Activated CD8-positive, alpha-beta T cell treated with anti-CD3 and anti-CD28 coated beads for 36 hours (primary cell): ENCODE results near the gene SLC44A5. TPM values are rescaled to one million over a fixed set of nuclear protein-coding genes. Genes with fewer than 3 reads are reported as not detected.
"Not testable (repeated sequence)": the region's sequence is repeated elsewhere in the genome, so short reads cannot be mapped to it uniquely, and the experiment has no call there.

ENCODE experiments used
- ATAC-seq: fragments of 200-7000 bp; cut with Tn5 transposase; one replicate; pipeline ENCODE4 v1.10.0; 2021; ENCODE audit warnings: mild to moderate bottlenecking, moderate library complexity
- CTCF ChIA-PET: fragments of 350-600 bp; sonication (Branson Sonifier 250); formaldehyde crosslinking; loops from one replicate; lab custom pipeline; 2021; ENCODE audit warnings: antibody characterized with exemption; lab: Charles Lee
- POLR2A ChIA-PET: fragments of 350-600 bp; sonication (Branson Sonifier 250); formaldehyde crosslinking; loops from one replicate; lab custom pipeline; 2021; ENCODE audit warnings: antibody characterized with exemption; lab: Charles Lee
- DNase-seq: peaks from one replicate; pipeline ENCODE4 v3.0.0-alpha.2; 2020
- H3K27ac Mint-ChIP-seq: one replicate; pipeline ENCODE4 v1.8.0; 2021; ENCODE audit warnings: mild to moderate bottlenecking, mixed read lengths
- H3K27me3 Mint-ChIP-seq: one replicate; pipeline ENCODE4 v1.8.0; 2021; ENCODE audit warnings: mixed read lengths
- H3K36me3 Mint-ChIP-seq: one replicate; pipeline ENCODE4 v1.8.0; 2021; ENCODE audit warnings: low read depth, mixed read lengths
- H3K4me1 Mint-ChIP-seq: one replicate; pipeline ENCODE4 v1.8.0; 2021; ENCODE audit warnings: low read depth, mixed read lengths
- H3K4me3 Mint-ChIP-seq: one replicate; pipeline ENCODE4 v1.8.0; 2021; ENCODE audit warnings: mild to moderate bottlenecking, moderate library complexity, mixed read lengths
- H3K9me3 Mint-ChIP-seq: one replicate; pipeline ENCODE4 v1.8.0; 2021; ENCODE audit warnings: mixed read lengths
- intact Hi-C: fragments of 100-400 bp; cut with micrococcal nuclease; formaldehyde crosslinking; loops from one replicate; pipeline ENCODE4 v1.10.0; 2022
- total RNA-seq, 2 experiments: library from RNA; stranded (reverse); gene quantifications; one replicate each; pipeline ENCODE4 v1.2.3, GENCODE V29; 2021
- TF ChIP-seq, protein P1 (sequence below): fragments of 200-600 bp; IDR thresholded peaks from one replicate; pipeline ENCODE4 v1.8.0; 2022; ENCODE audit warnings: antibody characterized with exemption, mild to moderate bottlenecking

Gene SLC44A5
- total RNA-seq, 2 experiments from 2014 or later, result 0.11 to 0.22 TPM

DNA sequence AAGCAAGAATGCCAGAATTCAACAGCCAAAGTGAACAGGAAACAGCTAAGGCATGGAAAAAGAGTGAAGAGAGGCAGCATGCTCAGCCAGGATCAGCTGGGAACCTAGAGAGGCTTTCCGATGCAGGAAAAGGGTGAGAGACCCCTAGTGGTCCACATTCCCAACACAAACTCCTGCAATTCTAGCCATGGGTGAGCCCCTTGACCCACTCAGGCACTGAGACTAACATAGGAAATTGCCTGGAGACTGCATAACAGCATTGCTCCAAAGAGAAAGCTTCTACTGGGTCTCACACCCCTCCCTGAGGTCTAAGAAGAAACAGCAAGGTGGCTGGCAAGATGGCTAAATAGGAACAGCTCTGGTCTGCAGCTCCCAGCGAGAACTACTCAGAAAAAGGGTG is 353.5 kb downstream of the SLC44A5 start:
- Mint-ChIP-seq H3K27me3 (peaks cover 3% of the 10 kb centered on the region), H3K4me1 (no peaks in the 10 kb centered on the region), H3K27ac (no peak overlapping the region), H3K9me3 (no peaks in the 10 kb centered on the region), H3K4me3 (no peak overlapping the region), H3K36me3 (no peaks in the 10 kb centered on the region)
- TF ChIP-seq, protein P1, sequence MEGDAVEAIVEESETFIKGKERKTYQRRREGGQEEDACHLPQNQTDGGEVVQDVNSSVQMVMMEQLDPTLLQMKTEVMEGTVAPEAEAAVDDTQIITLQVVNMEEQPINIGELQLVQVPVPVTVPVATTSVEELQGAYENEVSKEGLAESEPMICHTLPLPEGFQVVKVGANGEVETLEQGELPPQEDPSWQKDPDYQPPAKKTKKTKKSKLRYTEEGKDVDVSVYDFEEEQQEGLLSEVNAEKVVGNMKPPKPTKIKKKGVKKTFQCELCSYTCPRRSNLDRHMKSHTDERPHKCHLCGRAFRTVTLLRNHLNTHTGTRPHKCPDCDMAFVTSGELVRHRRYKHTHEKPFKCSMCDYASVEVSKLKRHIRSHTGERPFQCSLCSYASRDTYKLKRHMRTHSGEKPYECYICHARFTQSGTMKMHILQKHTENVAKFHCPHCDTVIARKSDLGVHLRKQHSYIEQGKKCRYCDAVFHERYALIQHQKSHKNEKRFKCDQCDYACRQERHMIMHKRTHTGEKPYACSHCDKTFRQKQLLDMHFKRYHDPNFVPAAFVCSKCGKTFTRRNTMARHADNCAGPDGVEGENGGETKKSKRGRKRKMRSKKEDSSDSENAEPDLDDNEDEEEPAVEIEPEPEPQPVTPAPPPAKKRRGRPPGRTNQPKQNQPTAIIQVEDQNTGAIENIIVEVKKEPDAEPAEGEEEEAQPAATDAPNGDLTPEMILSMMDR, result no peak
- DNase-seq (no peak), ATAC-seq (no peak)
- intact Hi-C loops, result no loop called here
- ChIA-PET POLR2A (no interaction called here), CTCF (interaction anchor here (1.0 to 2.2 kb wide), 2 partner anchors 8 to 485 kb away, joined by 3 to 7 read pairs; no protein-coding TSS in a partner anchor)

DNA sequence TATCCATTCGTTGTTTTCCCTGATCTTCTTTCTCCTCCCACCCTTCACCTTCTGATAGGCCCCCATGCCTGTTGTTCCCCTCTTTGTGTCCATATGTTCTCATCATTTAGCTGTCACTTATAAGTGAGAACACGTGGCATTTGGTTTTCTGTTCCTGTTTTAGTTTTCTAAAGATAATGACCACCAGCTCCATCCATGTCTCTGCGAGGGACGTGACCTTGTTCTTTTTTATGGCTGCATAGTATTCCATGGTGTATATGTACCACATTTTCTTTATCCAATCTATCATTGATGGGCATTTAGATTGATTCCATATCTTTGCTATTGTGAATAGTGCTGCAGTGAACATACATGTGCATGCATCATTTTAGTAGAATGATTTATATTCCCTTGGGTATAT is 360.8 kb downstream of the SLC44A5 start:
- intact Hi-C loops, H3K4me3 Mint-ChIP-seq, DNase-seq, H3K36me3 Mint-ChIP-seq, ATAC-seq, H3K4me1 Mint-ChIP-seq, H3K9me3 Mint-ChIP-seq, H3K27ac Mint-ChIP-seq, POLR2A ChIA-PET, H3K27me3 Mint-ChIP-seq: not testable (repeated sequence)
- CTCF ChIA-PET, result interaction anchor here (1.8 kb wide), 1 partner anchor 16 kb away, joined by 4 read pairs; no protein-coding TSS in a partner anchor

DNA sequence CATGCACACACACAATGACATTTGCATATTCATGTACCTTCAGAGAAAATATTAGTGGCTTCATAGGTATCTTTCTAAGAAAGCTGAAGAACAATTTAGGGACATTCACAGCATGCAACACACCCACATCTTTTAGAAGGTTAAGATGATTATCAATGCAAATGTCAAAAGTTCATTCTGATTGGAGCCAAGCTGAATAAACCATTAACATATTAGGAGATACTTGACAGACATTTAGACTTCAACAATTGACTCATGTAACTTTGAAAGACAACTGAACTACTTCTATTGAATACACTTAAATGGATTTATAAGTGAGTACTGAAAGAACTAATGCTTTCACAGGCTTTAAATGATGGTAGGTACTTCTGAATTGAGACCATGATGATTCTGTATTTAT is 365.7 kb downstream of the SLC44A5 start:
- no peak for ATAC-seq
- Mint-ChIP-seq H3K36me3 (no peaks in the 10 kb centered on the region), H3K4me3 (no peak overlapping the region), H3K4me1 (no peaks in the 10 kb centered on the region), H3K27ac (no peak overlapping the region), H3K9me3 (no peaks in the 10 kb centered on the region), H3K27me3 (no peaks in the 10 kb centered on the region)
- POLR2A ChIA-PET, result no interaction called here
- CTCF ChIA-PET, result no interaction called here
- intact Hi-C loops, result no loop called here
- TF ChIP-seq, protein P1, result no peak
- no peak for DNase-seq

DNA sequence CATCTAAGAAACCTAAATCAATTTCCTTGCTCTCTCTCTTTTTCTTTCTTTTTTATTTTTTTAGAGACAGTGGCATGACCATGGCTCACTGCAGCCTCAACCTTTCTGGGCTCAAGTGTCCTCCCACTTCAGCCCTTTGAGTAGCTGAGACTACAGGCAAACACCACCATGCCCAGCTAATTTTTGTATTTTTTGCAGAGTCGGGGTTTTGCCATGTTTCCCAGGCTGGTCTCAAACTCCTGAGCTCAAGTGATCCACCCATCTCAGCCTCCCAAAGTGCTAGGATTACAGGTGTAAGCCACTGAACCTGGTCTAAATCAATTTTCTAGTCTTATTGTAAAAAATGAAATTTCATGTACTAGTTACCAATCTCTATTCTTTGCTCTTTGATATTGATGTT is 367.8 kb downstream of the SLC44A5 start:
- intact Hi-C loops, result no loop called here
- Mint-ChIP-seq H3K4me3 (no peak overlapping the region), H3K27ac (no peak overlapping the region), H3K4me1 (no peaks in the 10 kb centered on the region), H3K36me3 (no peaks in the 10 kb centered on the region), H3K27me3 (no peaks in the 10 kb centered on the region), H3K9me3 (no peaks in the 10 kb centered on the region)
- ChIA-PET CTCF (interaction anchor here (1.9 kb wide), 1 partner anchor 10 kb away, joined by 9 read pairs; no protein-coding TSS in a partner anchor), POLR2A (no interaction called here)
- DNase-seq, result no peak
- TF ChIP-seq, protein P1, result no peak
- no peak for ATAC-seq

DNA sequence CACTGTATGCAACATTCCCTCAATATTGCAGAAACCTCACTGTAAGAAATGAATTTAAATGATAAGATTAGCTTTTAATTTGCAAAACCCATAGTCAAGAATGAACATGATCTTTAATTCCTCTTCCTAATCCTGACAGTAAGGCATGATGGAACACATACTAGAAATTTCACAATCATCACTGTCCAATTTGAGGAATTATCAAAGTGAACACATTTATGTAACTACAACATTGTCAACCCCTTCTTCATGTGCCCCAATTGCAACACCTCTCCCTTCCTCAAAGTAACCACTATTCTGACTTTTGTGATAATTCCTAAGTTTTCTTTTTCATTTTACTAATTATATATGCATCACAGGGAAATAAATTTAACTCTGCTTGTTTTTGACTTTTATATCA is 373.6 kb downstream of the SLC44A5 start:
- Mint-ChIP-seq H3K4me1 (no peaks in the 10 kb centered on the region), H3K36me3 (no peaks in the 10 kb centered on the region), H3K4me3 (no peak overlapping the region), H3K9me3 (no peaks in the 10 kb centered on the region), H3K27ac (no peak overlapping the region), H3K27me3 (no peaks in the 10 kb centered on the region)
- intact Hi-C loops, result no loop called here
- TF ChIP-seq, protein P1, result no peak
- no peak for DNase-seq
- ChIA-PET POLR2A (no interaction called here), CTCF (no interaction called here)
- ATAC-seq, result no peak

DNA sequence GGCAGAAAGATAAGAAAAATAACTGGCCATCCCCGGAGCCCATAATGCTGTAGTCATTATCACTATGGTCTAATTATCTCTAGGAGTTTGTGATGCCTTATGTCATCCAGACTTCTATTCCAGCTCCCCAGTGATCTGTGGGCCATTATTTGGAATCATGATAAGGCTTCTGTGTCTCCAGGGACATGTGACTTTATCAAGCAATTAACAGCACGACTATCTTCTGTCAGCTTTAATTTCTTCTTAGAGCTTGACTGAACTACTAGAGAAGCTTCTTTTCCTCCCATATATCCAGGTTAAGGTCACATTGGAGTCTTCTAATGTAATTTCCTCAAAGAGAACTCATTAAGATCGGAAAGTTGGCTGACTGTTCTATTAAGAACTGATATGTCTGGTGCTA is 376.4 kb downstream of the SLC44A5 start:
- Mint-ChIP-seq H3K27me3 (no peaks in the 10 kb centered on the region), H3K9me3 (no peaks in the 10 kb centered on the region), H3K4me3 (no peak overlapping the region), H3K27ac (no peak overlapping the region), H3K4me1 (no peaks in the 10 kb centered on the region), H3K36me3 (no peaks in the 10 kb centered on the region)
- ChIA-PET CTCF (no interaction called here), POLR2A (no interaction called here)
- no peak for DNase-seq
- intact Hi-C loops, result no loop called here
- TF ChIP-seq, protein P1, result no peak
- ATAC-seq, result no peak
